Heart right ventricle (tissue), 16 donors: ENCODE data around the gene ZSWIM5. TPM values are rescaled to one million over a fixed set of nuclear protein-coding genes. Genes with fewer than 3 reads are reported as not detected.

Source experiments
- ATAC-seq, 8 donors: fragments of 200-7000 bp; cut with Tn5 transposase; one replicate each; pipeline ENCODE4 v1.9.1; 2020; ENCODE audit warnings: mild to moderate bottlenecking in 8 of 8, moderate library complexity in 8 of 8, moderate number of reproducible peaks in 1 of 8
- DNase-seq, 2 donors: peaks; one replicate each; pipeline ENCODE4 v3.0.0-alpha.2; 2020
- H3K27ac ChIP-seq, 10 donors: fragments of 200-600 bp; sonication (generic) in 2 of 10; one replicate each; pipeline versions ENCODE4 v1.5.0 to v1.8.0; 2020 to 2022; ENCODE audit warnings: mild to moderate bottlenecking in 3 of 10
- H3K27me3 ChIP-seq, 7 donors: fragments of 200-600 bp; one replicate each; pipeline ENCODE4 v1.8.0; 2021 to 2022; ENCODE audit warnings: mild to moderate bottlenecking in 2 of 7
- H3K36me3 ChIP-seq, 9 donors: fragments of 200-600 bp; sonication (generic) in 1 of 9; one replicate each; pipeline versions ENCODE4 v1.5.0 to v1.8.0; 2020 to 2022; ENCODE audit warnings: mild to moderate bottlenecking in 2 of 9
- H3K4me1 ChIP-seq, 9 donors: fragments of 200-600 bp; sonication (generic) in 1 of 9; one replicate each; pipeline versions ENCODE4 v1.5.0 to v1.8.0; 2020 to 2022; ENCODE audit warnings: mild to moderate bottlenecking in 4 of 9
- H3K4me3 ChIP-seq, 10 donors: fragments of 200-600 bp; sonication (generic) in 2 of 10; one replicate each; pipeline versions ENCODE4 v1.5.0 to v1.8.0; 2020 to 2022; ENCODE audit warnings: mild to moderate bottlenecking in 7 of 10, moderate library complexity in 2 of 10
- H3K9me3 ChIP-seq, 11 donors: fragments of 200-600 bp in 10 of 11; sonication (generic) in 2 of 11; one replicate each; pipeline versions ENCODE4 v1.5.0 to v1.8.0; 2013 to 2022; ENCODE audit warnings: mild to moderate bottlenecking in 2 of 11, control low read depth in 1 of 11, moderate library complexity in 1 of 11
- WGBS, 2 donors: extraction: QIAGEN DNeasy Blood & Tissue Kit; methylation state at CpG; one replicate each; pipeline ENCODE4 v1.1.7; 2013; ENCODE audit warnings: inconsistent platforms in 1 of 2; 5-methylcytosine and 5-hydroxymethylcytosine counted together
- intact Hi-C, 10 donors: fragments of 100-400 bp; cut with DNase I; formaldehyde crosslinking; loops; one replicate each; pipeline versions ENCODE4 v1.11.1 to v1.14.2; 2022
- polyA plus RNA-seq, 2 donors: library from polyadenylated mRNA; stranded (reverse); fragments of 200-250 nt; gene quantifications; one replicate each; pipeline ENCODE4 v1.2.3, GENCODE V29; 2013
- total RNA-seq, 10 donors: library from RNA; stranded (reverse); fragmentation: NEBNext Ultra II Directional in 3 of 10; extraction: Animal tissue kit (Norgen Biotek cat#: 25700) in 3 of 10; gene quantifications; one replicate each; pipeline versions ENCODE4 v1.2.1 to v1.2.4, GENCODE V29; 2021 to 2023
- TF ChIP-seq, protein P1 (sequence below), 9 donors: fragments of 200-600 bp; sonication (generic) in 2 of 9; IDR thresholded peaks; one replicate each; pipeline versions ENCODE4 v1.5.0 to v1.8.0; 2021 to 2022; ENCODE audit warnings: antibody characterized with exemption in 9 of 9, mild to moderate bottlenecking in 5 of 9, moderate library complexity in 1 of 9
- donor health status: Arrhythmogenic right ventricular cardiomyopathy.
- donor health status: ischemic (EF 13 %, LVEDD 7.1; RV severe dilation, severe dysfunction).
- donor health status: healthy with polysubstance abuse.
- donor health status: DM: no; HTN: yes; CAD: no.
- donor health status: DM: no; HTN: no; CAD: no.
- donor health status: ischemic (EF 25% LVEDD 6.9; RV normal size, moderate dysfunction).
- donor health status: ischemic (EF 25% LVEDD 5.7; RV mildly dilated, moderate dysfunction).
- donor health status: healthy.
- donor health status: DM: yes; HTN: yes; CAD: no.
- donor health status: Ischemic cardiomyopathy.
- donor health status: ischemic (EF 35%, LVEDD 5.7; RV mildly dilated, moderate dysfunction).
- donor health status: nonischemic (EF 11% LVEDD 7.7; RV severe dilation, severe dysfunction).
- donor health status: DM: yes; HTN: yes; CAD: no.
- donor health status: PGD.
- donor health status: ischemic (EF 29% LVEDD 5.4; RV normal size, mild dysfunction).
- donor health status: nonischemic (EF 23%, LVEDD 6.1; RV moderate dilation, normal function).

ZSWIM5 gene
- total and polyA plus RNA-seq, 12 donors: 0.22 to 1.7 (median 0.77) TPM

DNA sequence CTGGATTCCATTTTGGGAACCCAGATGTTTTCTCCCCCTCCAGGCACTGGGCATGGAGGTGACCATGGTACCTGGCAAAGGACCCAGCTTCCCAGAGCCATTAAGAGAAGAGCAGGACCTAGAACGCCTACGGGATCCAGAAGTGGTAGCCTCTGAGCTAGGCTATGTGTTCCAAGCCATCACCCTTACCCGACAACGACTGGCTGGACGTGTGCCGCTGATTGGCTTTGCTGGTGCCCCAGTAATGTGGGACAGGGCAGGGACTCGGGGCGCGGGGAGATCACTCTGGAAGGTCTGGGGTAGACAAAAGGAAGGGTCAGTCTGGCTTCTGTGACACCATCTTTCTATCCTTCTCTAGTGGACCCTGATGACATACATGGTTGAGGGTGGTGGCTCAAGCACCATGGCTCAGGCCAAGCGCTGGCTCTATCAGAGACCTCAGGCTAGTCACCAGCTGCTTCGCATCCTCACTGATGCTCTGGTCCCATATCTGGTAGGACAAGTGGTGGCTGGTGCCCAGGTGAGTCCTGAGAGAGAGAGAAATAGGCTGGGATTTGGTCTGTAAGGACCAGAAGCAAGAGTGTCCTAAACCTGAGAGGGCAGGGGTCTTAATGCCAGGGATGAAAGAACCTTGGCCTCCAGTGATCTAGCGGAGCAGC lies 192.7 kb downstream of the ZSWIM5 start:
- H3K27me3 ChIP-seq: no peaks in the 10 kb centered on the region
- TF ChIP-seq, protein P1, sequence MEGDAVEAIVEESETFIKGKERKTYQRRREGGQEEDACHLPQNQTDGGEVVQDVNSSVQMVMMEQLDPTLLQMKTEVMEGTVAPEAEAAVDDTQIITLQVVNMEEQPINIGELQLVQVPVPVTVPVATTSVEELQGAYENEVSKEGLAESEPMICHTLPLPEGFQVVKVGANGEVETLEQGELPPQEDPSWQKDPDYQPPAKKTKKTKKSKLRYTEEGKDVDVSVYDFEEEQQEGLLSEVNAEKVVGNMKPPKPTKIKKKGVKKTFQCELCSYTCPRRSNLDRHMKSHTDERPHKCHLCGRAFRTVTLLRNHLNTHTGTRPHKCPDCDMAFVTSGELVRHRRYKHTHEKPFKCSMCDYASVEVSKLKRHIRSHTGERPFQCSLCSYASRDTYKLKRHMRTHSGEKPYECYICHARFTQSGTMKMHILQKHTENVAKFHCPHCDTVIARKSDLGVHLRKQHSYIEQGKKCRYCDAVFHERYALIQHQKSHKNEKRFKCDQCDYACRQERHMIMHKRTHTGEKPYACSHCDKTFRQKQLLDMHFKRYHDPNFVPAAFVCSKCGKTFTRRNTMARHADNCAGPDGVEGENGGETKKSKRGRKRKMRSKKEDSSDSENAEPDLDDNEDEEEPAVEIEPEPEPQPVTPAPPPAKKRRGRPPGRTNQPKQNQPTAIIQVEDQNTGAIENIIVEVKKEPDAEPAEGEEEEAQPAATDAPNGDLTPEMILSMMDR (IDR thresholded peaks at IDR 0.05): no peak
- peaks cover 0 to 39% (median 18%) of the 10 kb centered on the region in 9 donors for H3K36me3 ChIP-seq
- peaks cover 20 to 51% (median 35%) of the 10 kb centered on the region in 9 donors for H3K4me1 ChIP-seq
- H3K4me3 ChIP-seq: no peak overlapping the region
- ATAC-seq (no peak), DNase-seq (no peak)
- WGBS, 2 donors: 84 to 87% methylated on average over 12 of the region's 12 CpGs
- intact Hi-C loops: loop anchor here (1.0 to 10.0 kb wide), 19 partner anchors 176 to 569 kb away; partner anchors contain the start of genes TESK2 (in 8 of the 10), NASP (in 1 of the 10) and RPS8 (in 1 of the 10)
- H3K27ac ChIP-seq: peak overlapping the region in 1 of 10 donors; percentile 82
- no peaks in the 10 kb centered on the region for H3K9me3 ChIP-seq

DNA sequence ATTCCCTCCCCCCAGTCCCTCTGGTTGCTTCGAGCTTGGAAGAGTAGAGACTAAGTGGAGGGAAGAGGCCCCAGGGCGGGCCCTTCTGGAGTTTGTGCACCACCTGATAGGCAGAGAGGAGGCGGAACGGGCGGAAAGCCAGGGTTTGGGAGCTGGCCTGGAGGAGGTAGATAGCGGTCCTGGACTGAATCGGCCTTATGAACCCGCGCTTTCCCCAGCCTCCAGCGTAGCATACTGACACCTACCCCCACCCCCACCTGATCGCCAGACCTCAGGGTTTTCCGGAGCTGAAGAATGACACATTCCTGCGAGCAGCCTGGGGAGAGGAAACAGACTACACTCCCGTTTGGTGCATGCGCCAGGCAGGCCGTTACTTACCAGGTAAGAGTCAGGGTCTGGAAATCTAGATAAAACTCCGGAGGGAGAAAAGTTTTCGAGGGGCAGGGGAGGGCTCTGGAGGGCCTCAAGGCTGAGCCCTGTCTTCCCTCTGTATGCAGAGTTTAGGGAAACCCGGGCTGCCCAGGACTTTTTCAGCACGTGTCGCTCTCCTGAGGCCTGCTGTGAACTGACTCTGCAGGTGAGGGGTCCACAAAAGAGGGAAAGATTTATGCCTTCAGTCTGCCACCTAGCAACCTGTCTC lies 193.6 kb downstream of the ZSWIM5 start:
- TF ChIP-seq, protein P1 (IDR thresholded peaks at IDR 0.05): no peak
- peak; percentile 28 to 79 (median 60) for ATAC-seq
- H3K9me3 ChIP-seq: no peaks in the 10 kb centered on the region

DNA sequence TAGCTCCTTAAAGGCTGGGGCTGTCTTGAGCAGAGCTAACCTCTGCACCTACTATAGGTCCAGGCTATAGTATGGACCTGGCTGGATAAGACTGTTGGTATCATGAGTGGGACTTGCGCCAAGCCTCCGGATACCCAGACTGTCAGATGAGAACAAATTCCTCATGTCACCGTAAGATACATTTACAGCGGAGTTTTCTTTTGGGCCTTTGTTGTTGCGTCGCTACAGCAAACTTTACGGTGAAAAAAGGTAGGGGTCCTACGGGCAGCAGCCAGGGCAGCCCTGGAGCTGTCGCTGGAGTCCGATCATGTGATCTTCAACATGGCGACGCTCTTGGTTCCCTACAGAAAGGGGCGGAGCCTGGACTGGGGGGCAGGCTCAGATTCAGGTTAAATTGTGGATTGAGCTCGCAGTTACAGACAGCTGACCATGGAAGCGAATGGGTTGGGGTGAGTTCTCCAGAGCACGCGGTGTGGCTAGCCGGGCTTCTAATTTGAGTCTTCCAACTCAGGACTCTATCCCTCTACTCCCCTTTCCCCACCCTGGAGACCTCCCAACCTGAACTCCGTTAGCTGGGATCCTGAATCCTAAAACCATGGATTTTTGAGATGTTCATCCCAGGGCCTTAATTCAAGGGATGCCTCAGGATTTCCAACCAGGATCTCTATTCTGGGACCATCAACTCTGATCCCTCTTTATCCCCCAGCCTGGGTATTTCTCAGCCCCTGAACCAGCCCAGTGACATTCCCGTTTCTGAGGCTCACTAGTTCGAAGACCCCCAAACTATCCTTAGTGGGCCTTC lies 194.4 kb downstream of the ZSWIM5 start, which contains the start of gene UROD:
TSS of gene UROD (plus strand) at position 418 of the 802 bp plus-strand sequence. CDS start at position 430, 12 bp downstream.
- peak; percentile 89 to 97 (median 95) for ATAC-seq
- Histone ChIP-seq H3K36me3 (peaks cover 0 to 55% (median 33%) of the 10 kb centered on the region in 9 donors), H3K27me3 (no peaks in the 10 kb centered on the region), H3K4me1 (peaks cover 20 to 51% (median 35%) of the 10 kb centered on the region in 9 donors), H3K9me3 (no peaks in the 10 kb centered on the region), H3K27ac (peak within 1 kb of the TSS in 9 of 10 donors; percentile 59 to 88 (median 82)), H3K4me3 (peak within 1 kb of the TSS; percentile 75 to 100 (median 96))
- TF ChIP-seq, protein P1 (IDR thresholded peaks at IDR 0.05): no peak
- intact Hi-C loops: loop anchor here (1.0 to 10.0 kb wide), 17 partner anchors 25 to 570 kb away; partner anchors contain the start of genes TESK2 (in 8 of the 10), EIF2B3 (in 1 of the 10), NASP (in 1 of the 10) and RPS8 (in 1 of the 10)
- peak; percentile 88 to 94 for DNase-seq
- 1% methylated on average over 21 of the region's 21 CpGs for WGBS, 2 donors

More for the DNA sequence above, 193.6 kb downstream of the ZSWIM5 start:
- peak overlapping the region; percentile 37 to 100 (median 96) for H3K4me3 ChIP-seq
- peaks cover 0 to 48% (median 27%) of the 10 kb centered on the region in 9 donors for H3K36me3 ChIP-seq
- H3K4me1 ChIP-seq: peaks cover 20 to 51% (median 35%) of the 10 kb centered on the region in 9 donors
- peak; percentile 82 to 83 for DNase-seq
- no peaks in the 10 kb centered on the region for H3K27me3 ChIP-seq
- WGBS, 2 donors: 5 to 7% methylated on average over 21 of the region's 21 CpGs
- intact Hi-C loops: loop anchor here (1.0 to 10.0 kb wide), 15 partner anchors 175 to 570 kb away; partner anchors contain the start of genes TESK2 (in 8 of the 10), NASP (in 1 of the 10) and RPS8 (in 1 of the 10)
- H3K27ac ChIP-seq: peak overlapping the region in 9 of 10 donors; percentile 59 to 88 (median 82)
